H1 (cell line): ENCODE results near the gene AWAT2. TPM values are rescaled to one million over a fixed set of nuclear protein-coding genes. Genes with fewer than 3 reads are reported as not detected.
A peak's percentile ranks its signal among the peaks of the same experiment; 100 is the strongest.

ENCODE experiments used
- CTCF ChIA-PET: fragments of 300-600 bp; sonication (Branson Sonifier 250); formaldehyde crosslinking; loops from one replicate; lab custom pipeline; 2021; ENCODE audit not compliant: partially characterized antibody; lab: Charles Lee
- POLR2A ChIA-PET: fragments of 300-600 bp; sonication (Branson Sonifier 250); formaldehyde crosslinking; loops from one replicate; lab custom pipeline; 2021; ENCODE audit warnings: inconsistent platforms; ENCODE audit not compliant: partially characterized antibody; lab: Charles Lee
- DNase-seq, 2 experiments: peaks; one replicate each; pipeline versions ENCODE4 v3.0.0 to v3.0.0-alpha.2; 2010 to 2022; ENCODE audit warnings: low spot score in 2 of 2, low read depth in 1 of 2, mixed read lengths in 1 of 2
- FAIRE-seq: peaks from 2 replicates; lab custom pipeline; 2011; peaks lifted over from hg19 to GRCh38; lab: Jason Lieb, UNC
- H2AFZ ChIP-seq: 2 replicates; pipeline ENCODE4 v1.8.1; 2012; ENCODE audit warnings: low read length, inconsistent platforms
- H2AK5ac ChIP-seq: 2 replicates; pipeline ENCODE4 v1.6.1; 2013; ENCODE audit warnings: low read depth, low read length
- H2BK120ac ChIP-seq: replicated peaks from 2 replicates; pipeline ENCODE3; 2013; ENCODE audit warnings: low read depth, low read length, inconsistent platforms
- H2BK12ac ChIP-seq: 2 replicates; pipeline ENCODE4 v1.6.1; 2013; ENCODE audit warnings: low read depth, low read length
- H2BK15ac ChIP-seq: 2 replicates; pipeline ENCODE4 v1.6.1; 2013; ENCODE audit warnings: low read length
- H2BK20ac ChIP-seq: 2 replicates; pipeline ENCODE4 v1.6.1; 2013; ENCODE audit warnings: low read length
- H2BK5ac ChIP-seq: 2 replicates; pipeline ENCODE4 v1.6.1; 2013; ENCODE audit warnings: low read depth, low read length
- H3K14ac ChIP-seq: 2 replicates; pipeline ENCODE4 v1.6.1; 2013; ENCODE audit warnings: inconsistent platforms; ENCODE audit not compliant: insufficient read length
- H3K18ac ChIP-seq: 2 replicates; pipeline ENCODE4 v1.6.1; 2013; ENCODE audit warnings: low read length; ENCODE audit errors: extremely low read depth
- H3K23ac ChIP-seq: 2 replicates; pipeline ENCODE4 v1.6.1; 2013; ENCODE audit warnings: inconsistent platforms; ENCODE audit not compliant: insufficient read length
- H3K23me2 ChIP-seq: 2 replicates; pipeline ENCODE4 v1.6.1; 2013; ENCODE audit warnings: low read depth, low read length
- H3K27ac ChIP-seq: 2 replicates; pipeline ENCODE4 v1.6.1; 2011; ENCODE audit warnings: low read depth, low read length, inconsistent platforms
- H3K27me3 ChIP-seq, 4 experiments: replicated peaks in 1 of 4; 1 replicate in 1 of 4; 2 replicates in 3 of 4; pipeline versions ENCODE4 v1.6.1 to v1.8.1; 2011 to 2013; ENCODE audit warnings: low read length in 3 of 4, mild to moderate bottlenecking in 3 of 4, inconsistent platforms in 2 of 4, mixed read lengths in 2 of 4, moderate library complexity in 1 of 4; ENCODE audit not compliant: control insufficient read depth in 3 of 4, insufficient read depth in 3 of 4; ENCODE audit errors: extremely low read depth in 1 of 4
- H3K36me3 ChIP-seq, 4 experiments: 2 replicates each; pipeline versions ENCODE4 v1.6.1 to v1.8.1; 2011 to 2013; ENCODE audit warnings: mild to moderate bottlenecking in 4 of 4, low read length in 3 of 4, moderate library complexity in 2 of 4, control low read depth in 1 of 4, inconsistent platforms in 1 of 4; ENCODE audit not compliant: insufficient read depth in 4 of 4, control insufficient read depth in 2 of 4
- H3K4ac ChIP-seq: replicated peaks from 2 replicates; pipeline ENCODE3; 2013; ENCODE audit warnings: low read length, low read depth, mixed read lengths, inconsistent platforms; ENCODE audit not compliant: insufficient read length
- H3K4me1 ChIP-seq, 4 experiments: replicated peaks in 1 of 4; 1 replicate in 1 of 4; 2 replicates in 3 of 4; pipeline versions ENCODE4 v1.6.1 to v1.8.1; 2011 to 2013; ENCODE audit warnings: low read length in 3 of 4, inconsistent platforms in 2 of 4, mixed read lengths in 1 of 4; ENCODE audit not compliant: insufficient read depth in 4 of 4, control insufficient read depth in 3 of 4
- H3K4me2 ChIP-seq, 2 experiments: 2 replicates each; pipeline versions ENCODE4 v1.6.1 to v1.8.1; 2011 to 2013; ENCODE audit warnings: low read depth in 2 of 2, low read length in 2 of 2, control low read depth in 1 of 2, inconsistent platforms in 1 of 2, mild to moderate bottlenecking in 1 of 2; ENCODE audit not compliant: insufficient read depth in 1 of 2
- H3K4me3 ChIP-seq, 4 experiments: fragments of 200-600, 300-600 bp in 1 of 4; sonication (generic), shearing (Covaris generic), sonication (Bioruptor Twin) in 1 of 4; 2 replicates each; pipeline versions ENCODE4 v1.5.1 to v1.8.1; 2011 to 2016; ENCODE audit warnings: low read length in 4 of 4, low read depth in 3 of 4, control low read depth in 2 of 4, inconsistent platforms in 2 of 4, mild to moderate bottlenecking in 2 of 4, mixed read lengths in 1 of 4, moderate library complexity in 1 of 4; ENCODE audit not compliant: insufficient read depth in 2 of 4; ENCODE audit errors: extremely low read depth in 1 of 4
- H3K56ac ChIP-seq: replicated peaks from 2 replicates; pipeline ENCODE3; 2013; ENCODE audit warnings: low read depth, mild to moderate bottlenecking, mixed read lengths, low read length, inconsistent platforms; ENCODE audit not compliant: insufficient read length
- H3K79me1 ChIP-seq: 2 replicates; pipeline ENCODE4 v1.6.1; 2013; ENCODE audit warnings: low read depth, low read length, control low read depth
- H3K79me2 ChIP-seq, 2 experiments: 2 replicates each; pipeline versions ENCODE4 v1.6.1 to v1.8.1; 2012 to 2013; ENCODE audit warnings: low read length in 2 of 2, mild to moderate bottlenecking in 2 of 2, inconsistent platforms in 1 of 2; ENCODE audit not compliant: insufficient read depth in 2 of 2, control insufficient read depth in 1 of 2
- H3K9ac ChIP-seq, 4 experiments: replicated peaks in 1 of 4; 1 replicate in 1 of 4; 2 replicates in 3 of 4; pipeline versions ENCODE4 v1.6.1 to v1.8.1; 2011 to 2013; ENCODE audit warnings: low read depth in 3 of 4, low read length in 3 of 4, control low read depth in 2 of 4, mild to moderate bottlenecking in 2 of 4, moderate library complexity in 2 of 4, inconsistent platforms in 1 of 4; ENCODE audit errors: extremely low read depth in 1 of 4
- H3K9me3 ChIP-seq, 2 experiments: 2 replicates each; pipeline versions ENCODE4 v1.6.1 to v1.8.1; 2012 to 2013; ENCODE audit warnings: mild to moderate bottlenecking in 2 of 2, moderate library complexity in 2 of 2, control low read depth in 1 of 2, inconsistent platforms in 1 of 2, low read depth in 1 of 2, low read length in 1 of 2, mixed read lengths in 1 of 2; ENCODE audit not compliant: insufficient read depth in 2 of 2
- H4K20me1 ChIP-seq, 2 experiments: replicated peaks in 1 of 2; 2 replicates each; pipeline versions ENCODE3 to v1.8.1; 2011 to 2013; ENCODE audit warnings: inconsistent platforms in 2 of 2, low read length in 2 of 2, mild to moderate bottlenecking in 1 of 2; ENCODE audit not compliant: insufficient read depth in 2 of 2, control insufficient read depth in 1 of 2
- H4K5ac ChIP-seq: 2 replicates; pipeline ENCODE4 v1.6.1; 2013; ENCODE audit warnings: low read length, low read depth, mixed read lengths, inconsistent platforms; ENCODE audit not compliant: insufficient read length
- H4K8ac ChIP-seq: 2 replicates; pipeline ENCODE4 v1.8.0; 2013; ENCODE audit warnings: mild to moderate bottlenecking, moderate library complexity, low read length, inconsistent platforms; ENCODE audit not compliant: insufficient read depth; ENCODE audit errors: extremely low read depth
- H4K91ac ChIP-seq: replicated peaks from 2 replicates; pipeline ENCODE3; 2013; ENCODE audit warnings: low read length, mixed read lengths, inconsistent platforms; ENCODE audit not compliant: insufficient read length
- BRCA1 ChIP-seq: IDR thresholded peaks from 2 replicates; pipeline ENCODE4 v1.6.1; 2012; ENCODE audit warnings: low read depth, low read length, improper control_type of control experiment
- GABPA ChIP-seq: IDR thresholded peaks from 2 replicates; pipeline ENCODE4 v1.6.1; 2011; ENCODE audit warnings: mild to moderate bottlenecking, low read length, moderate library complexity, borderline replicate concordance; ENCODE audit not compliant: insufficient read depth
- POLR2AphosphoS5 ChIP-seq: IDR thresholded peaks from 2 replicates; pipeline ENCODE4 v1.6.1; 2011; ENCODE audit warnings: low read depth, low read length
- RAD21 ChIP-seq, 2 experiments: IDR thresholded peaks in 1 of 2; conservative IDR thresholded peaks in 1 of 2; 2 replicates each; pipeline ENCODE4 v1.6.1; 2011; ENCODE audit warnings: low read depth in 2 of 2, low read length in 2 of 2, improper control_type of control experiment in 1 of 2, inconsistent platforms in 1 of 2, mild to moderate bottlenecking in 1 of 2, moderate library complexity in 1 of 2
- SIRT6 ChIP-seq: IDR thresholded peaks from one replicate; pipeline ENCODE4 v1.7.1; 2012; ENCODE audit warnings: low read length, inconsistent platforms
- USF2 ChIP-seq: IDR thresholded peaks from 2 replicates; pipeline ENCODE4 v1.6.1; 2011; ENCODE audit warnings: low read length, improper control_type of control experiment
- WGBS, 2 experiments: shearing (Covaris generic) in 1 of 2; methylation state at CpG; one replicate each; pipeline versions ENCODE4 v1.1.6 to v1.1.7; 2013 to 2015; ENCODE audit warnings: low lambda C conversion rate in 2 of 2, mixed read lengths in 2 of 2, inconsistent platforms in 1 of 2, low coverage in 1 of 2, missing lambda C conversion rate in 1 of 2; ENCODE audit not compliant: insufficient replicate concordance in 2 of 2, insufficient coverage in 1 of 2, insufficient read length in 1 of 2; ENCODE audit errors: extremely low coverage in 1 of 2, missing lambda C conversion rate in 1 of 2; 5-methylcytosine and 5-hydroxymethylcytosine counted together
- polyA plus RNA-seq, 7 experiments: library from polyadenylated mRNA; depleted of rRNA in 3 of 7; stranded (reverse) in 5 of 7; unstranded in 2 of 7; fragments of >200 nt in 5 of 7; fragments of 200-250 nt in 2 of 7; gene quantifications; 1 replicate in 5 of 7; 2 replicates in 1 of 7; 4 replicates in 1 of 7; pipeline versions ENCODE4 v1.2.1 to v1.2.3, GENCODE V29; 2011 to 2013; ENCODE audit warnings: missing spikeins in 2 of 7, mixed read lengths in 2 of 7
- total RNA-seq: library from RNA; stranded (reverse); fragmentation: NEBNext Ultra II Directional; extraction: Animal tissue kit (Norgen Biotek cat#: 25700); gene quantifications from 2 replicates; pipeline ENCODE4 v1.2.1, GENCODE V29; 2021
- TF ChIP-seq, protein P1 (sequence below), 3 experiments: IDR thresholded peaks; 1 replicate in 2 of 3; 2 replicates in 1 of 3; pipeline versions ENCODE4 v1.5.1 to v1.6.1; 2011; ENCODE audit warnings: low read length in 3 of 3, mild to moderate bottlenecking in 3 of 3, inconsistent platforms in 2 of 3, low read depth in 1 of 3, moderate library complexity in 1 of 3; ENCODE audit not compliant: insufficient read depth in 1 of 3; ENCODE audit errors: control extremely low read depth in 1 of 3

AWAT2 gene
- total and polyA plus RNA-seq, 2 of the 8 experiments (the other 6 are each of a cell fraction or from before 2014, with no cell fraction given) = not detected

DNA sequence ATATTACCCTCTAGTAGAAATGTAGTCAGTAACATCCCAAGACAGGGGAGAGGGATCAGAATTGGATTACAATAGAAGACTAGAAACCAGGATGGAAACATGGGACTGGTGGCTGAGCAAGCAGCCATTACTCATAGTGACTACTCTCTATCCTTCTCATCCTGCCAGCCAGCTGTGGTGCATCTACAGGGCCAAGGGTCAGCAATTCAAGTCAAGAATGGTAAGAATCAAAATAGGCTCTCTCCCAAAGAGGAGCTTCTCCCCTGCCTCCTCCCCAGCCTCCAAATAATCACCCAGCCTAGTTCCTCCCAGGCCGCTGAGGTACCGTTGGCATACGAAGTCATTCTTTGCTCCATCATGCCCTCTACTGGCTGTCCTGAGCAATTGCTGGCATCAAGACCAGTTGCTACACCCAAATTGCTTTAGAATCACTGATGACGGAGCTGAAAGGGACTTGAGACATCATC lies 19.4 kb downstream of the AWAT2 start:
- no peaks in the 10 kb centered on the region for H3K79me1 ChIP-seq
- H3K27me3 ChIP-seq = no peaks in the 10 kb centered on the region
- no peaks in the 10 kb centered on the region for H3K79me2 ChIP-seq
- H3K4me3 ChIP-seq = no peak overlapping the region
- DNase-seq = peak in 1 of 2 experiments; percentile 60
- H3K9ac ChIP-seq = no peak overlapping the region
- H3K4me2 ChIP-seq = no peak overlapping the region
- H2BK12ac ChIP-seq = no peak overlapping the region
- 33% methylated on average over 4 of the region's 4 CpGs; no CpG with 5 or more reads in 1 of the 2 experiments for WGBS, 2 experiments
- H3K27ac ChIP-seq = no peak overlapping the region
- TF ChIP-seq SIRT6 = no peak
- no peak for TF ChIP-seq POLR2AphosphoS5
- no peak for TF ChIP-seq USF2
- TF ChIP-seq, protein P1, sequence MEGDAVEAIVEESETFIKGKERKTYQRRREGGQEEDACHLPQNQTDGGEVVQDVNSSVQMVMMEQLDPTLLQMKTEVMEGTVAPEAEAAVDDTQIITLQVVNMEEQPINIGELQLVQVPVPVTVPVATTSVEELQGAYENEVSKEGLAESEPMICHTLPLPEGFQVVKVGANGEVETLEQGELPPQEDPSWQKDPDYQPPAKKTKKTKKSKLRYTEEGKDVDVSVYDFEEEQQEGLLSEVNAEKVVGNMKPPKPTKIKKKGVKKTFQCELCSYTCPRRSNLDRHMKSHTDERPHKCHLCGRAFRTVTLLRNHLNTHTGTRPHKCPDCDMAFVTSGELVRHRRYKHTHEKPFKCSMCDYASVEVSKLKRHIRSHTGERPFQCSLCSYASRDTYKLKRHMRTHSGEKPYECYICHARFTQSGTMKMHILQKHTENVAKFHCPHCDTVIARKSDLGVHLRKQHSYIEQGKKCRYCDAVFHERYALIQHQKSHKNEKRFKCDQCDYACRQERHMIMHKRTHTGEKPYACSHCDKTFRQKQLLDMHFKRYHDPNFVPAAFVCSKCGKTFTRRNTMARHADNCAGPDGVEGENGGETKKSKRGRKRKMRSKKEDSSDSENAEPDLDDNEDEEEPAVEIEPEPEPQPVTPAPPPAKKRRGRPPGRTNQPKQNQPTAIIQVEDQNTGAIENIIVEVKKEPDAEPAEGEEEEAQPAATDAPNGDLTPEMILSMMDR (IDR thresholded peaks at IDR 0.05; ENCODE audit: control extremely low read depth in 1 of 3, insufficient read depth in 1 of 3, low read depth in 1 of 3, low read length in 3 of 3) = peak; percentile 63 to 85 (median 67)
- no peak for TF ChIP-seq GABPA
- peak; percentile 79 to 85 for TF ChIP-seq RAD21 (IDR thresholded peaks at IDR 0.05 in 1 of 2, conservative IDR thresholded peaks at IDR 0.05 in 1 of 2; ENCODE audit: low read depth in 2 of 2, low read length in 2 of 2)
- TF ChIP-seq BRCA1 = no peak
- TF ChIP-seq, all 59 proteins: peak for 2
- Histone ChIP-seq H3K14ac (no peak overlapping the region), H2BK120ac (no peak overlapping the region), H3K23me2 (no peaks in the 10 kb centered on the region), H4K20me1 (no peaks in the 10 kb centered on the region), H3K4ac (no peak overlapping the region), H3K23ac (no peak overlapping the region), H2AK5ac (no peak overlapping the region), H3K9me3 (no peaks in the 10 kb centered on the region), H3K56ac (no peak overlapping the region), H4K91ac (no peak overlapping the region), H3K4me1 (peaks cover 0 to 2% (median 0%) of the 10 kb centered on the region in 4 experiments; a peak in 1 of 7 replicates), H4K8ac (no peak overlapping the region), H3K18ac (no peak overlapping the region), H2AFZ (no peak overlapping the region), H4K5ac (no peak overlapping the region), H2BK5ac (no peak overlapping the region), H3K36me3 (no peaks in the 10 kb centered on the region), H2BK20ac (no peak overlapping the region), H2BK15ac (no peak overlapping the region)
- ChIA-PET CTCF (interaction anchor here (0.5 to 4.2 kb wide), 34 partner anchors 9 to 576 kb away, joined by 3 to 31 read pairs (median 4); no protein-coding TSS in a partner anchor), POLR2A (no interaction called here)
- FAIRE-seq = peak; percentile 99
